Islet of Langerhans (tissue), 1 donor: Measurements from ENCODE around the gene OR2AK2.
"Not testable (repeated sequence)": the region's sequence is repeated elsewhere in the genome, so short reads cannot be mapped to it uniquely, and the experiment has no call there.

Experiments
- FAIRE-seq: peaks from one replicate; lab custom pipeline; 2011; peaks lifted over from hg19 to GRCh38; lab: Jason Lieb, UNC

The OR2AK2 gene, protein sequence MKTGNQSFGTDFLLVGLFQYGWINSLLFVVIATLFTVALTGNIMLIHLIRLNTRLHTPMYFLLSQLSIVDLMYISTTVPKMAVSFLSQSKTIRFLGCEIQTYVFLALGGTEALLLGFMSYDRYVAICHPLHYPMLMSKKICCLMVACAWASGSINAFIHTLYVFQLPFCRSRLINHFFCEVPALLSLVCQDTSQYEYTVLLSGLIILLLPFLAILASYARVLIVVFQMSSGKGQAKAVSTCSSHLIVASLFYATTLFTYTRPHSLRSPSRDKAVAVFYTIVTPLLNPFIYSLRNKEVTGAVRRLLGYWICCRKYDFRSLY

DNA sequence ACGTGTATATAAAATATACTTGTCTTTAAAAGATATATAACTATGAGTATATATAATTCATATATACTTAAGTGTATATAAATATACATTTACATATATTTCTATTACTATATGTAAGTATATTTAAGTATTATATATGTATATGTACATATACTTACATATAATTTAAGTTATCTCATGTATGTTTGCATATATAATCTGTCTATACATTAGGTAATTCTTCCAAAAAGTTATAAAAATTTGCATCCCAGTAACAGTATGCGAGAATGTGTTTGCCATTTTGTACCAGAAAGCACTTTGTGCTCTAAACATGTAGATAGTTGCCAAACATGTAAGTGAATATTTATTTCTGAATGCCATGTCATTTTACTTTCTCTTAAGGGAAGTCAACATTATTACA, at the start of gene OR2AK2:
Gene OR2AK2, plus strand, starts transcription at position 301 of the 400 bp plus-strand sequence. CDS start 144 bp downstream, outside the sequence.
- no peak for FAIRE-seq

DNA sequence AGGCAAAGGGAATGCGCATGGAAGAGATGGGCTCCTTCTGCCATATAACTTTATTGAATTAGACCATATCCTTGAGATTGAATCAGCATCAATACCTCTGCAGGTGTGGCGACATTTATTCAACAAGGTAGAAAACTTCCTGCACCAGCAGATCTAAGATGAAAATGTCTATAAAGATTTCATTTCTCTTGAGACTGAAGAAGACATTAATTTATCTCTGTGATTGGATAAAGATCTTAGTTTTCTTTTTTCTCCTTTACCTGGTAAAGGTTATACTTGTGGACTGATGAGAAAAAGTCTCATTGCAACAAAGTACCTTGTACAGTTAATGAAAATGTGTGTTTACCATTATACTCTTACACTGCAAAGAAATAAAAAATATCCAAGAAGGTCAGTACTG, 45.1 kb upstream of the OR2AK2 start, which contains the start of gene OR2T8:
Gene OR2T8, plus strand, starts transcription at position 301 of the 400 bp plus-strand sequence. CDS start 766 bp downstream, outside the sequence.
- no peak for FAIRE-seq

DNA sequence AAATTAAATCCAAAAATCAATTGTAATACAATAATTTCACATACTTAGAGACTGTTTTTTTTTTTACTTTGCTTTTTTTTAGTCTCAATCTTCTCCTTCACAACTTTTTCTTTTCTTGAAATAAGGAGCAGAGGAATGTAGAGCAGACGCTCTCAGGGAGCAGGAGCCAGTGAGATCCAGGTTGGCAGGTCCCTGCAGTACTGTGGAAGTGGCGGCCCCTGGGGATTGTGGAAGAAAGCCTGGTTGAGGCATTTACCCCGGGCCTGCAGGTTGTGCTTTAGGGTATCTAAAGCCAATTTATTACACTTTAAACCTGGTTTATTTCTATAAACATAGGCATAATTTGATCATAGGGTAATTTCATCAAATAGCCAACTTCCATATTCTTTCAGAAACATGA, 41.1 kb upstream of the OR2AK2 start:
- no peak for FAIRE-seq

DNA sequence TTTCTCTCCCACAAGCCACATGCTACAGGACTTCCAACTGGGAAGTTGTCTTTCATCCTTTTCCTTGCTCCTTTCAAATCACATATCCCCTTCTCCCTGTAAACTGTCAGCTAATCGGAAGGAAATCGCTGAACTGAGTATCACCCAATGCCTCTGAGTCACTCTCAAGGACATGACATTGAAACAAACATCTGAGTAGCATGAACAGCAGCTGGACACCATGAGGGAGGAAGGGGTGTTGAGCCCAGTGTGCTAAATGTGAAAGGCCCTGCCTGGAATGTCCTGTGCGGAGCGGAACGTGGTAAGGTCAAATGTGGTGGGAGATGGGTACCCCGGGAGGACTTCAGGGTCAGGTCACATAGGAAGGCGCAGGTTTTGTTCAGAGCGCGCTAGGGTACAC, 40.2 kb upstream of the OR2AK2 start, which contains the start of gene OR2AJ1:
Gene OR2AJ1, plus strand, starts transcription at position 22 of the 400 bp plus-strand sequence. CDS start 8,880 bp downstream, outside the sequence.
- FAIRE-seq = no peak

DNA sequence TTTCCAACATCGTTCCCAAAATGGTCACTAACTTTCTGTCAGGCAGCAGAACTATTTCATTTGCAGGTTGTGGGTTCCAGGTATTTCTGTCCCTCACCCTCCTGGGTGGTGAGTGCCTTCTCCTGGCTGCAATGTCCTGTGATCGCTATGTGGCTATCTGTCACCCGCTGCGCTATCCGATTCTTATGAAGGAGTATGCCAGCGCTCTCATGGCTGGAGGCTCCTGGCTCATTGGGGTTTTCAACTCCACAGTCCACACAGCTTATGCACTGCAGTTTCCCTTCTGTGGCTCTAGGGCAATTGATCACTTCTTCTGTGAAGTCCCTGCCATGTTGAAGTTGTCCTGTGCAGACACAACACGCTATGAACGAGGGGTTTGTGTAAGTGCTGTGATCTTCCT, 31.0 kb upstream of the OR2AK2 start:
- no peak for FAIRE-seq

DNA sequence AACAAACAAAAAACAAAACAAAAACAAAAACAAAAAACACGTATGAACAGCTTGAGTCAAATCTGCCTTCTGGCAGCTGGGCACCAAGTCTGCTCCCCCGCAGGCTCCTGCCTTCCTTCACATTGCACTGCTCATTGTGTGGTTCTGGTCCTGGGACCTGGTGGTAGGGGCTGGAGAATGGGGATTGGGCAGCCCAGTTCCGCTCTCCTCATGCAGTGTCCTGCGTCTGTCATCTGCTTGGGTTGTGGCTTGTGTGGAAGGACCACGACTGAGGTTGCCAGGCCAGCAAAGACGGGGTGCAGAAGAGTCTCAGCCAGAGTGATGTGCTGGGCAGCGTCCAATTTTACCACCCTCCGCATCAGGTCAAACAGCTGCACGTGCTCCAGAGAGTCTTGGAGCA, 29.3 kb upstream of the OR2AK2 start:
- no peak for FAIRE-seq

DNA sequence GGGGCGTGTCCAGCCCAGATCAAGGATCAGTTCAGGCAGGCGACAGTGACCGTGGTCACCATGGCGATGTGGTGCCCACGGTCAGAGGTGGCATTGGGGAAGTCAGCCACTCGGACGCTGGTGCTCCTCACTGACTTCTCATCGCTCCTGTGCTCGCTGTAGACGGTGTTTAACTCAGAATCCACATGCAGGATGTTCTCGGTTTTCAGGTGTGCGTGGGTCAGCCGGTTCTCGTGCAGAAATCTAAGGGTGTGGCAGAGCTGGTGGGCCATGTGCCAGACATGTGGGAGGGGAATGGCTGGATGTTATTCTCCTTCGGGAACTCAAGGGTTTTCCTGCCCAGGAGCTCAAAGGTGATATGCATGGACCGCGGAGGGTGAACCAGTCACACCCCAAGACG, 28.6 kb upstream of the OR2AK2 start:
- FAIRE-seq = no peak

DNA sequence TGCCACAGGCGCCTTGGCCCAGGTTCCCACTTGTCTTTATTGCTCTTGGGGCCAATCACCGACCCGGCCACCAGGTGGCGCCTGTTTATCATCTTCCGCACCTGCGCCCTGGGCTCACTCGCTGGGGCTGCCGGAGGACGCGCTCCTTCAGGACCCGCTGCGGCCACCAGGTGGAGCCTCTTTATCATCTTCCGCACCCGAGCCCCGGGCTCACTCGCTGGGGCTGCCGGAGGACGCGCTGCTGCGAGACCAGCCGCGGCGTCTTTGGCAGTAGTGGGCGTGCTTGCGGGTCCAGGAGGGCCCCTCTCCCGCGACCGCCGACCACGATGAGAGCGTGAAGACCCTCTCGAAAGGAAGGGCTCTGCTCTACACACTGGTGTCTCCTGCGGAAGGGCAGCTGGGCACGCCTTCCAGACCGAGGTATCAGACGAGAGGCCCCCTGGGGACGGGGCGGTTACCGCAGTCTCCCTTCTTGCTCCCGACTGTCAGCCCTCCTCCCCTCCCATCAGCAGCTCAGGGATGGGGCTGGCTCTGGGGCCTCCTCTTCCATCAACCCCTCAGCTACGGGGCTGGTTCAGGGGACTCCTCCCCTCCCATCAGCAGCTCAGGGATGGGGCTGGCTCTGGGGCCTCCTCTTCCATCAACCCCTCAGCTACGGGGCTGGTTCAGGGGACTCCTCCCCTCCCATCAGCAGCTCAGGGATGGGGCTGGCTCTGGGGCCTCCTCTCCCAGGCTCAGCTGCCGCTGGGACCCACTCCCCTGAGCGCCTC, 27.9 kb upstream of the OR2AK2 start:
- FAIRE-seq = not testable (repeated sequence)

DNA sequence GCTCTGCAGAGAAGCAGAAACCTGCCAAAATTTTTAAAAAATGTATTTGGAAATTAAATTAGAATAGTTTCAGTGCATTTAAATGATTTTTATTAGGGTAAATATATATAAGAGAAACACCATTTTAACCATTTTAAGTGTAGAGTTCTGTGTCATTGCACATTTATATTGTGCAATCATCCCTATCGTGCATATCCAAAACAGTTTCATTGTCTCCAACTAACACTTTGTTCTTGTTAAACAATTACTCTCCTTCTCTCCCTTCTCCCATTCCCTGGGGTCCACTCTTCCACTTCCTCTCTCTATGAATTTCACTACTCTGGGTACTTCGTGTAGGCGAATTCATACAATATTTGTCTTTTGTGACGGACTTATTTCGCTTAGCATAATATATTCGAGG, 22.4 kb upstream of the OR2AK2 start:
- no peak for FAIRE-seq

DNA sequence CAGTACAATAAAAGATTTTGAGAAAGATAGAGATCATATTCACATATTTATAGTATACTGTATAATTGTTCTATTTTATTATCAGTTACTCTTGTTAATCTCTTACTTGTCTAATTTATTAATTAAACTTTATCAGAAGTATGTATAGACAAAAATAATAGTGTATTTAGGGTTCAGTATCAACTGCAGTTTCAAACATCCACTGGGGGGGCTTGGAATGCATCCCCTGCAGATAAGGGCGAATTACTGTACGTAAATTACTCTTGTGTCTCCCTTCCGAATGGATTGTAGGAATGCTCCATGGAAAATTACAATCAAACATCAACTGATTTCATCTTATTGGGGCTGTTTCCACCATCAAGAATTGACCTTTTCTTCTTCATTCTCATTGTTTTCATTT, 16.5 kb upstream of the OR2AK2 start, which contains the start of gene OR2L8:
Gene OR2L8, plus strand, starts transcription at position 301 of the 400 bp plus-strand sequence. Its CDS starts 0 bp downstream, at position 301.
- FAIRE-seq = no peak

DNA sequence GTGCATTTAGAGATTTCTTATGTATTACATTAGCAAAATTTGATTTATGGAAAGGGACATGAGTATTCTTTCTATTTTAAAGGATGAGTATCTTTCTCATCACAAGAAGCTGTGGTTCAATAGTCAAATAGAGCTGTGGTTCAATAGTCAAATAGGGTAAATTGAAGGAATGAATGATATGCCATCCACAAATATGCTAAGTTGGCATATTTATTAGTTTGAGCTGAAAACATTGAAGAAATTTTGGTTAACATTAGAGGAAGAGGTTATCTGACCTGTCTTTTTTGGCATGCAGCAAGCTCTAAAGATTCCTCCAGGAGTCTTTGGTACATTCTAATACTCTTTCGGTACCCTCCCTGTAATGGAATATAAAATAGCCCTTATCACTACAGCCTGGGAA, 11.6 kb upstream of the OR2AK2 start:
- no peak for FAIRE-seq

DNA sequence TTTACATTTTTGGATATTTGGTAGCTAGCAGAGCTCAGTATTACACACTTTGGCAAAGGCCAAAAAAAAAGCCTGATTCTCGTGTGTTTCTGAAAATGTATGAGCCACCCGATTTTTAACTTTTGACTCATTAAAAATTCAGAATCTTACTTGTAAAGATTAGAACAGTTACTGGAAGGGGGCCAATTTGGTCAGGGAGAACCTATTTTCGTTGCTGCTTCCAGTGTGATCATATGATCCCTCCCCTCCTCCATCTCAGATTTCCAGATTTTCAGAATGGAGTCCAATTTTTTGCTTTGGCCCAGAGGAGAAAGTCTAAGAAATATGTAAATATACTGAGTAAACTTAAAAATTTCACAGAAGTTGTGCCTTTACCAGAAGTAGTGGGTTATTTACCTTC, 3.2 kb upstream of the OR2AK2 start:
- FAIRE-seq = no peak

DNA sequence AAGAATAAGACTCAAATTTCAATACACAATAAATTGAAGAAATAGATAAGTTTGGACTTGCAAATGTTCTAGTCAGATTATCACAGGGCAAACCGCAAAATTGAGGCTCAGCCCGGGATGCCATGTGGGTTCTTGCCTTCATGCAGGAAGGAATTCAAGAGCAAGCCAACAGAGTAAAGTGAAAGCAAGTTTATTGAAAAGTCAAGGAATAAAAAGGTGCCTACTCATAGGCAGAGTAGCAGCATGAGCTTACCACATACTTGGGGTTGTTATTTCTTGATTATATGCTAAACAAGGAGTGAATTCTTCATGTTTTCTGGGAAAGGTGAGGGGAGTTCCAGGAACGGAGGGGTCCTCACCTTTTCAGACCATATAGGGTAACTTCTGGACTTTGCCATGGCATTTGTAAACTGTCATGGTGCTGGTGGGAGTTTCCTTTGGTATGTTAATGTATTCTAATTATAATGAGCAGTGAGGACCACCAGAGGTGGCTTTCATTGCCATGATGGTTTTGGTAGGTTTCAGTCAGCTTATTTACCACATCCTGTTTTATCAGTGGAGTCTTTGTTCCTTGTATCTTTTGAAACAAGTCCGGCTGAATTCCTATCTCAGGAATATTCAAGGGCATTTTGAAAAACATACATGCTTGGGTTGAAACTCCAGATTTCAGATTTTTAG, 2.0 kb upstream of the OR2AK2 start:
- no peak for FAIRE-seq

DNA sequence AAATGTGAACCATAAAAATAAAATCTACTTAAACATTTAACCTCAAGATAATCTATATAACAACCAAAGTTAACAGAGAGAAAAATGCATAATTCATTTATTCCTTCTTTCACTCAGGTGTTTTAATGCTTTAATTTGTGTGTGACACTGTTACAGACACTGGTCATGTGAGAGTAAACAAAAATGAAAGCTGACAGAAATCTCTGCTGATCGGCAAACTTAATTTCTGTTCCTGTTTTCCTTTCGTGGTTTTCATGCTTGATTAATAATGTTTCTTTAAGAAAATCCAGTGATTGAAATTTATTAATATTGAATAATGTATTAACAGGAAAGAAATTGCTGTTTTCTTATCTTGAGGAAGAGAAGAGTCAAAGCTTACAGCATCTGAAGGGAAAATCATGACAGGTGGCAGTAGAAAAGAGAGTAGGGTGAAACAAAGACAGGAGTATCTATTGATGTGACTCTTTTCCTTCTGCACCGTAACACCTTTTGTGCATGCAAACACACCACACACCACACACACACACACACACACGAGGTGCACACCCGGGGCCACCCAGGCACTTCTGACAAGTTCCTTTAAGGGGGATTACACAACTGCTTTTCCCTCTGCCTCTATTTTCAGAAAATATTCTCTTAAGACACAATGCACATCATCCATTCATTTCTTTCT, 1.6 kb downstream of the OR2AK2 start:
- FAIRE-seq = no peak

DNA sequence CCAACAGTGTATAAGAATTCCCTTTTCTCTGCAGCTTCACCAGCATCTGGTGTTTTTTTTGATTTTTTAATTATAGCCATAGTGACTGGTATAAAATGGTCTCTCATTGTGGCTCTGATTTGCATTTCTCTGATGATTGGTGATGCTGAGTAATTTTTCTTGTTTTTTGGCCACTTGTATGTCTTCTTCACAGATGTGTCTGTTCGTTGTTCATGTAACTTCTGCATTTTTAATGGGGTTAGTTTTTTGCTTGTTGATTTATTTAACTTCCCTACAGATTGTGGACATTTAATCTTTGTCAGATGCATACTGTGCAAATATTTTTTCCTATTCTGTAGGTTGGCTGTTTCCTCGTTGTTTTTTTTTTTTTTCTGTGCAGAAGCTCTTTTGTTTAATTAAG, 28.0 kb downstream of the OR2AK2 start:
- no peak for FAIRE-seq

DNA sequence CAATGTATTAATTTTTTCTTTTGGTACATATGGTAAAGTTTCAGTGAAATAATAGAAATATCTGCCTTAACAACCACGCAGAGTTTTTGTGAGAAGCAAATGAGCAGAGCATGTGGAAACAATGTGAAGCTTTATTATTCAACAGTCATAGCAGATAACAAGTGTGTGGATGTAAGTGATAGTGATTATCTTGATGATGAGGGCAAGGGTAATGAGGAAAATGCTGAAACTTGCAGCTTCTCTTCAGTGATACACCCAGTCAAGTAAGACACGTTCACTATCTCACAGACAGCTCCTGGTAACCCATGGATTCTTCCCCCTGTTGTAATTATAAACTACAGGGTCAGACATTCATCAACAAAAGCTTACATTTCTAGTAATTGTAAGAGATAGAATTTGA, 33.8 kb downstream of the OR2AK2 start:
- FAIRE-seq = no peak

DNA sequence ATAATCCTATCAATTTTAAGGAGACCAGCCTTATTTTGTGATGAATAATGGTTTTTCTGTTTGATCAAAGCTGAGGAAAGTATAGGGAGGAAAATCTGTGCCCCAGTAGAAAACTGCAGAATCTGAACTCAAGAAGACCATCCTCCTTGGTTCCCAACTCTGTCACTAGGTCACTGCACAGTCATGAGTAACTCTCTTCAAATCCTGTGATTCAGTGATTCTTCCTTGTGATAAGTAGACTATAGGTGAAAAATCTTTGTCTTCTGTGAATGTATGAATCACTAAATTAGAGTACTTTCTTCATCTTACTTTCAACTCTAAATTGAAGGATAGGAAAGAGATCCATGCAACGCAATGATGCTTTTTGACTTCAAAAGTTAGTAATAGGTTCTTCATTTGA, 35.1 kb downstream of the OR2AK2 start:
- FAIRE-seq = no peak

DNA sequence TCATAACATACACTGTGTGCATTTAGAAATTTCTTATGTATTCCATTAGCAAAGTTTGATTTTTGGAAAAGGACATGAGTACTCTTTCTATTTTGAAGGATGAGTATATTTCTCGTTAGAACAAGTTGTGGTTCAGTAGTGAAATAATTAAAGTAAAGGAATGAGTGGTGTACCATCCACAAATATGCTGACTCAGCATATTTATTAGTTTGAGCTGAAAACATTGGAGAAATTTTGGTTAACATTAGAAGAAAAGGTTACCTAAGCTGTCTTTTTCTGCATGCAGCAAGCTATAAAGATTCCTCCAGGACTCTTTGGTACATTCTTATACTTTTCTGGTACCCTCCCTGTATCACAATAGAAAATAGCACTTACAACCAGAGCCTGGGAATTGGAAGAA, 42.7 kb downstream of the OR2AK2 start:
- FAIRE-seq = no peak

DNA sequence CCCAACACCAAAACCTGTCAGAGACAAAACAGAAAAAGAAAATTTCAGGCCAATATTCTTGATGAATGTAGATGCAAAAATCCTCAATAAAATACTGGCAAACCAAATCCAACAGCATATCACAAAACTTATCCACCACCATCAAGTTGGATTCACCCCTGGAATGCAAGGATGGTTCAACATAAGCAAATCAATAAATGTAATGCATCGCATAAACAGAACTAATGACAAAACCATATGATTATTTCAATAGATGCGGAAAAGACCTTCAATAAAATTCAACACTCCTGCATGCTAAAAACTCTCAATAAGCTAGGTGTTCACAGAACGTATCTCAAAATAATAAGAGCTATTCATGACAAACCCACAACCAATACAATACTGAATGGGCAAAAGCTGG, 44.6 kb downstream of the OR2AK2 start:
- FAIRE-seq = no peak

DNA sequence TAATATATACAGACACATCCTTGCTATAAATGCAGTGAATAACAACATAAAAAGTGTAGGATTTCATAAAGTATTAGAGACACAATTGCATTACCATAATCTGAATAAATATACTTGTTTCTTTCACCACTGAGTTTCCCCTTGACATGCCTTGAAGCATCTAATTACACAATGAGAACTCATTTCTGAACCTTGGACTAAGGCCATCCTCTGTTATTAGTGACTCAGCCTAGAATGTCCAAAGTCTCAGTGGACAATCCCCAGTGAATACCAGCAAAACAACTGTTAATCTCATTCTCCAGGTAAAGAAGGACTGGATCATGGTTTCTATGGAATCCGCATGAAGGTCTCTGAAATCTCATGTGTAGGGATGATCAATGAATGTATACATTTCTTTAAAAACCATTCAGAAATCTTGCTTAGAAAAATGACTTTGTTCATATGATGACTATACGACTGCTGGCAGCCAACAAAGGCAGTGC, 48.2 kb downstream of the OR2AK2 start, which contains the start of gene OR2L5:
Gene OR2L5, plus strand, starts transcription at position 432 of the 482 bp plus-strand sequence. CDS start 8,288 bp downstream, outside the sequence.
- no peak for FAIRE-seq

DNA sequence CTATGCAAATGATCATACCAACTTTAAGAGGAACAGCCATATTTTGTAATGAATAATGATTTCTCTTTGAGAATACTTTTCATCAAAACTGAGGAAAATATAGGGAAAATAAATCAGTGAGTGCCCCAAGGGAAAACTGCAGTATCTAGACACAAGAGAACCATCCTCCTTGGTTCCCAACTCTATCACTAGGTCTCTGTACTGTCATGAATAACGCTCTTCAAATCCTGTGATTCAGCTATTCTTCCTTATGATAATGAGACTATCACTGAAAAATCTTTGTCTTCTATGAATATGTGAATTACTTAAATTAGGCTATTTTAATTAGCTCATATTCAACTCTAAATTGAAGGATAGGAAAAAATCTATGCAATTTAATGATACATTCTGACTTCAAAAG, 50.8 kb downstream of the OR2AK2 start:
- FAIRE-seq = no peak
